ENCODE results near the gene ADAMTS1. TPM values are rescaled to one million over a fixed set of nuclear protein-coding genes. Genes with fewer than 3 reads are reported as not detected.

ADAMTS1 gene
- total RNA-seq, 1 experiment from 2014 or later = 35.6 TPM

GRCh38 chr21:26840201-26840600 lies 5.0 kb downstream of the ADAMTS1 start:
- H3K4me3 Mint-ChIP-seq = no peak overlapping the region
- CTCF ChIA-PET = no interaction called here
- H3K27ac Mint-ChIP-seq = no peak overlapping the region
- ATAC-seq (no peak), DNase-seq (ENCODE audit: low spot score) (no peak)
- no peaks in the 10 kb centered on the region for H3K27me3 Mint-ChIP-seq (ENCODE audit: low read depth)
- peaks cover 60% of the 10 kb centered on the region for H3K36me3 Mint-ChIP-seq
- POLR2A ChIA-PET = no interaction called here
- TF ChIP-seq HMGXB4 (CRISPR knock-in tag; IDR thresholded peaks at IDR 0.05) = no peak
- TF ChIP-seq, protein P1, sequence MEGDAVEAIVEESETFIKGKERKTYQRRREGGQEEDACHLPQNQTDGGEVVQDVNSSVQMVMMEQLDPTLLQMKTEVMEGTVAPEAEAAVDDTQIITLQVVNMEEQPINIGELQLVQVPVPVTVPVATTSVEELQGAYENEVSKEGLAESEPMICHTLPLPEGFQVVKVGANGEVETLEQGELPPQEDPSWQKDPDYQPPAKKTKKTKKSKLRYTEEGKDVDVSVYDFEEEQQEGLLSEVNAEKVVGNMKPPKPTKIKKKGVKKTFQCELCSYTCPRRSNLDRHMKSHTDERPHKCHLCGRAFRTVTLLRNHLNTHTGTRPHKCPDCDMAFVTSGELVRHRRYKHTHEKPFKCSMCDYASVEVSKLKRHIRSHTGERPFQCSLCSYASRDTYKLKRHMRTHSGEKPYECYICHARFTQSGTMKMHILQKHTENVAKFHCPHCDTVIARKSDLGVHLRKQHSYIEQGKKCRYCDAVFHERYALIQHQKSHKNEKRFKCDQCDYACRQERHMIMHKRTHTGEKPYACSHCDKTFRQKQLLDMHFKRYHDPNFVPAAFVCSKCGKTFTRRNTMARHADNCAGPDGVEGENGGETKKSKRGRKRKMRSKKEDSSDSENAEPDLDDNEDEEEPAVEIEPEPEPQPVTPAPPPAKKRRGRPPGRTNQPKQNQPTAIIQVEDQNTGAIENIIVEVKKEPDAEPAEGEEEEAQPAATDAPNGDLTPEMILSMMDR (IDR thresholded peaks at IDR 0.05) = no peak
- TF ChIP-seq ZBTB43 (CRISPR knock-in tag; IDR thresholded peaks at IDR 0.05) = no peak
- no peak for TF ChIP-seq MXD4 (CRISPR knock-in tag; IDR thresholded peaks at IDR 0.05; ENCODE audit: borderline replicate concordance)
- no peak for TF ChIP-seq NFATC4 (CRISPR knock-in tag; IDR thresholded peaks at IDR 0.05)
- TF ChIP-seq, protein P2, sequence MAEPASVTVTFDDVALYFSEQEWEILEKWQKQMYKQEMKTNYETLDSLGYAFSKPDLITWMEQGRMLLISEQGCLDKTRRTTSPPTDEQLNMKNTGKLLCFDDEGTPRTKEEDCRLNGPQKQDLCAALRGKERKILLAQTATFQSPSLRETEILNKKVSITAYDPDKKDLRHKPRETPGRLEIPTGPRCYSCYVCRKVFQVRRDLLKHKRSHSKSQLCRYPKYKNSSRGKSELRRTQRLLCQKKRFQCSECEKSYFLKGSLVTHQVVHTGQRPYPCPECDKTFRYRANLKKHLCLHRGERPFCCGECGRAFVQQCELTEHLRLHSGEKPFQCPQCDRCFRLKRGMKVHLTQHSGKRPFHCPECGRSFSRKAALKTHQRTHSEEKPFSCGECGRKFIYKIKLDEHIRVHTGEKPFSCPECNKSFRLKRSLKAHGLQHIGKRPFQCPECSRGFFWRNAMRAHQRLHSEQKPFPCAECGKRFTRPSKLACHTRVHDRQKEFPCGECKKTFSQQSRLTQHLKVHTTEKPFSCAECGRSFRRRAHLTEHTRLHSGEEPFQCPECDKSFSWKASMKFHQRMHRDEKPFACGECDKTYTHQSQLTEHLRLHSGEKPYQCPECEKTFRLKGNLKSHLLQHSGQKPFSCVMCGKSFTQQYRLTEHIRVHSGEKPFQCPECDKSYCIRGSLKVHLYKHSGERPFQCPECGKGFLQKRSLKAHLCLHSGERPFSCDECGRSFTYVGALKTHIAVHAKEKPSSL (CRISPR knock-in tag; conservative IDR thresholded peaks at IDR 0.05) = no peak
- no peak for TF ChIP-seq CBFB (CRISPR knock-in tag; IDR thresholded peaks at IDR 0.05; ENCODE audit: low read depth)
- no peak for TF ChIP-seq MYBL2 (CRISPR knock-in tag; IDR thresholded peaks at IDR 0.05)
- TF ChIP-seq, protein P3, sequence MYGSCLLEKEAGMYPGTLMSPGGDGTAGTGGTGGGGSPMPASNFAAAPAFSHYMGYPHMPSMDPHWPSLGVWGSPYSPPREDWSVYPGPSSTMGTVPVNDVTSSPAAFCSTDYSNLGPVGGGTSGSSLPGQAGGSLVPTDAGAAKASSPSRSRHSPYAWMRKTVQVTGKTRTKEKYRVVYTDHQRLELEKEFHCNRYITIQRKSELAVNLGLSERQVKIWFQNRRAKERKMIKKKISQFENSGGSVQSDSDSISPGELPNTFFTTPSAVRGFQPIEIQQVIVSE (CRISPR knock-in tag; IDR thresholded peaks at IDR 0.05; ENCODE audit: borderline replicate concordance) = no peak
- TF ChIP-seq E2F5 (CRISPR knock-in tag; IDR thresholded peaks at IDR 0.05) = no peak
- peaks cover 16% of the 10 kb centered on the region for H3K4me1 Mint-ChIP-seq
- no peaks in the 10 kb centered on the region for H3K9me3 Mint-ChIP-seq

DNA sequence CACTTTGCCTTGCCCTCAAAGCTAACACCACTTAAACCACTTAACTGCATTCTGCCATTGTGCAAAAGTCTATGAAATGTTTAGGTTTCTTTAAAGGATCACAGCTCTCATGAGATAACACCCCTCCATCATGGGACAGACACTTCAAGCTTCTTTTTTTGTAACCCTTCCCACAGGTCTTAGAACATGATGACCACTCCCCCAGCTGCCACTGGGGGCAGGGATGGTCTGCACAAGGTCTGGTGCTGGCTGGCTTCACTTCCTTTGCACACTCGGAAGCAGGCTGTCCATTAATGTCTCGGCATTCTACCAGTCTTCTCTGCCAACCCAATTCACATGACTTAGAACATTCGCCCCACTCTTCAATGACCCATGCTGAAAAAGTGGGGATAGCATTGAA lies 7.7 kb downstream of the ADAMTS1 start:
- Mint-ChIP-seq H3K4me3 (no peak overlapping the region), H3K4me1 (peaks cover 13% of the 10 kb centered on the region), H3K9me3 (no peaks in the 10 kb centered on the region), H3K36me3 (peaks cover 57% of the 10 kb centered on the region), H3K27ac (peak overlapping the region; percentile 41), H3K27me3 (ENCODE audit: low read depth) (no peaks in the 10 kb centered on the region)
- CTCF ChIA-PET = interaction anchor here (1.4 kb wide), 1 partner anchor 22 kb away, joined by 3 read pairs; no protein-coding TSS in a partner anchor
- ATAC-seq (peak; percentile 10; the same call in 1 of the 2 replicates), DNase-seq (ENCODE audit: low spot score) (no peak)
- POLR2A ChIA-PET = interaction anchor here (1.5 kb wide), 1 partner anchor 8 kb away, joined by 4 read pairs; the partner anchor contains the start of gene ADAMTS1
- no peak for TF ChIP-seq ATF6 (CRISPR knock-in tag; IDR thresholded peaks at IDR 0.05)
- TF ChIP-seq, protein P4, sequence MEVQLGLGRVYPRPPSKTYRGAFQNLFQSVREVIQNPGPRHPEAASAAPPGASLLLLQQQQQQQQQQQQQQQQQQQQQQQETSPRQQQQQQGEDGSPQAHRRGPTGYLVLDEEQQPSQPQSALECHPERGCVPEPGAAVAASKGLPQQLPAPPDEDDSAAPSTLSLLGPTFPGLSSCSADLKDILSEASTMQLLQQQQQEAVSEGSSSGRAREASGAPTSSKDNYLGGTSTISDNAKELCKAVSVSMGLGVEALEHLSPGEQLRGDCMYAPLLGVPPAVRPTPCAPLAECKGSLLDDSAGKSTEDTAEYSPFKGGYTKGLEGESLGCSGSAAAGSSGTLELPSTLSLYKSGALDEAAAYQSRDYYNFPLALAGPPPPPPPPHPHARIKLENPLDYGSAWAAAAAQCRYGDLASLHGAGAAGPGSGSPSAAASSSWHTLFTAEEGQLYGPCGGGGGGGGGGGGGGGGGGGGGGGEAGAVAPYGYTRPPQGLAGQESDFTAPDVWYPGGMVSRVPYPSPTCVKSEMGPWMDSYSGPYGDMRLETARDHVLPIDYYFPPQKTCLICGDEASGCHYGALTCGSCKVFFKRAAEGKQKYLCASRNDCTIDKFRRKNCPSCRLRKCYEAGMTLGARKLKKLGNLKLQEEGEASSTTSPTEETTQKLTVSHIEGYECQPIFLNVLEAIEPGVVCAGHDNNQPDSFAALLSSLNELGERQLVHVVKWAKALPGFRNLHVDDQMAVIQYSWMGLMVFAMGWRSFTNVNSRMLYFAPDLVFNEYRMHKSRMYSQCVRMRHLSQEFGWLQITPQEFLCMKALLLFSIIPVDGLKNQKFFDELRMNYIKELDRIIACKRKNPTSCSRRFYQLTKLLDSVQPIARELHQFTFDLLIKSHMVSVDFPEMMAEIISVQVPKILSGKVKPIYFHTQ (CRISPR knock-in tag; IDR thresholded peaks at IDR 0.05) = no peak
- TF ChIP-seq IRF1 (CRISPR knock-in tag; IDR thresholded peaks at IDR 0.05) = no peak
- no peak for TF ChIP-seq ETV6 (CRISPR knock-in tag; IDR thresholded peaks at IDR 0.05)
- TF ChIP-seq IRF2 (CRISPR knock-in tag; IDR thresholded peaks at IDR 0.05; ENCODE audit: borderline replicate concordance, low read depth) = no peak
- TF ChIP-seq MAX (CRISPR knock-in tag; IDR thresholded peaks at IDR 0.05) = no peak
- TF ChIP-seq, protein P3 (CRISPR knock-in tag; IDR thresholded peaks at IDR 0.05; ENCODE audit: borderline replicate concordance) = no peak
- no peak for TF ChIP-seq JAZF1 (CRISPR knock-in tag; IDR thresholded peaks at IDR 0.05)
- TF ChIP-seq ZNF138 (CRISPR knock-in tag; conservative IDR thresholded peaks at IDR 0.05) = no peak

Data from WTC11 (cell line).